ENCODE data around the gene CLIC5. TPM values are rescaled to one million over a fixed set of nuclear protein-coding genes. Genes with fewer than 3 reads are reported as not detected.
A peak's percentile ranks its signal among the peaks of the same experiment; 100 is the strongest.

The CLIC5 gene
- total RNA-seq, 6 donors from 2014 or later = 110 to 197 (median 138) TPM

DNA sequence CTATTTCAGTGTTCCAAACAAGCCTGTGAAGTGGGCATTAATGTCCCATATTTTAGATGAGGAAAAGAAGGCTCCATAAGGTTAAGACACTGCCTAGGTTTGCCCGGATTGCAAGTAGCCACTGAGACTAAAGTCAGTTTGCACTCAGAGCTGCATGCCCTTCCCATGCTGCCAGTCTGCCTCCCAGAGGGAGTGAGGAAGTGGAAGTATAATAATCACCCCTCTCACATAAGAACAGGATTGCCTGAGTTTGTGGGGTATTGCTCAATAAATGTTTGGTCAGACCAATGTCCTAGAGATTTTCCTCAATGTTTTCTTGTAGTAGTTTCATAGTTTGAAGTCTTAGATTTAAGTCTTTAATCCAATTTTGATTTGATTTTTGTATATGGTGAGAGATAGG is 43.9 kb upstream of the CLIC5 start:
- DNase-seq (peak in 1 of 2 donors; percentile 53), ATAC-seq (ENCODE audit: low FRiP score in 2 of 2) (peak in 1 of 2 donors; percentile 57)
- WGBS, 2 donors = 64% methylated on average over 1 of the region's 1 CpG; no CpG with 5 or more reads in 1 of the 2 donors
- H3K27me3 ChIP-seq = no peaks in the 10 kb centered on the region
- H3K4me1 ChIP-seq = peaks cover 0 to 29% (median 7%) of the 10 kb centered on the region in 4 donors
- no peak overlapping the region for H3K4me3 ChIP-seq
- H3K27ac ChIP-seq = peak overlapping the region in 2 of 4 donors; percentile 26 to 57
- H3K36me3 ChIP-seq = no peaks in the 10 kb centered on the region
- TF ChIP-seq, protein P1, sequence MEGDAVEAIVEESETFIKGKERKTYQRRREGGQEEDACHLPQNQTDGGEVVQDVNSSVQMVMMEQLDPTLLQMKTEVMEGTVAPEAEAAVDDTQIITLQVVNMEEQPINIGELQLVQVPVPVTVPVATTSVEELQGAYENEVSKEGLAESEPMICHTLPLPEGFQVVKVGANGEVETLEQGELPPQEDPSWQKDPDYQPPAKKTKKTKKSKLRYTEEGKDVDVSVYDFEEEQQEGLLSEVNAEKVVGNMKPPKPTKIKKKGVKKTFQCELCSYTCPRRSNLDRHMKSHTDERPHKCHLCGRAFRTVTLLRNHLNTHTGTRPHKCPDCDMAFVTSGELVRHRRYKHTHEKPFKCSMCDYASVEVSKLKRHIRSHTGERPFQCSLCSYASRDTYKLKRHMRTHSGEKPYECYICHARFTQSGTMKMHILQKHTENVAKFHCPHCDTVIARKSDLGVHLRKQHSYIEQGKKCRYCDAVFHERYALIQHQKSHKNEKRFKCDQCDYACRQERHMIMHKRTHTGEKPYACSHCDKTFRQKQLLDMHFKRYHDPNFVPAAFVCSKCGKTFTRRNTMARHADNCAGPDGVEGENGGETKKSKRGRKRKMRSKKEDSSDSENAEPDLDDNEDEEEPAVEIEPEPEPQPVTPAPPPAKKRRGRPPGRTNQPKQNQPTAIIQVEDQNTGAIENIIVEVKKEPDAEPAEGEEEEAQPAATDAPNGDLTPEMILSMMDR (IDR thresholded peaks at IDR 0.05) = no peak
- TF ChIP-seq POLR2A (IDR thresholded peaks at IDR 0.05) (peak in 1 of 4 donors; percentile 24), EP300 (IDR thresholded peaks at IDR 0.05) (peak in 1 of 4 donors; percentile 28)
- no peaks in the 10 kb centered on the region for H3K9me3 ChIP-seq

DNA sequence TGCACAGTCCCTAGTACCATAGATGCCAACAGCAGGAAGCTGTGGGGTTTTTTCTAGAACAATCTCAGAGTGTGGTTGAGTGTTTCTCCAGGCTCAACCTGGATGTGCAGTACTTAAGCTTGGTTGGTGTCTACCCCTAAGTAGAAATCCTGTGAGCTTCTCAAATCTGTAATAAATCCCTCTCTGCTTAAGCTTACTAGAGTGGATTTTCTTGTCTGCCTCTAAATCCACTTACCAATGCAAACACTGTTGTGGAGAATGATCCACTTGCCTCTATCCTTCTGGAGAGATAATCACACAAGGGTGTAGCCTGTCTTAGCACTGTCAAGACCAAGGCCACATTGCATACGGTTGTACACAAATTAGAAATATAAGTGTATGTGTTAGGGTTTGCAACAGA is 43.3 kb upstream of the CLIC5 start:
- Histone ChIP-seq H3K27ac (peak overlapping the region in 2 of 4 donors; percentile 26 to 57), H3K36me3 (no peaks in the 10 kb centered on the region), H3K4me3 (no peak overlapping the region), H3K27me3 (no peaks in the 10 kb centered on the region), H3K9me3 (no peaks in the 10 kb centered on the region), H3K4me1 (peaks cover 6 to 36% (median 12%) of the 10 kb centered on the region in 4 donors)
- TF ChIP-seq EP300 (IDR thresholded peaks at IDR 0.05) = no peak
- TF ChIP-seq POLR2A (IDR thresholded peaks at IDR 0.05) = no peak
- TF ChIP-seq, protein P1 (IDR thresholded peaks at IDR 0.05) = no peak
- no peak for TF ChIP-seq POLR2AphosphoS5 (IDR thresholded peaks at IDR 0.05)
- ATAC-seq (ENCODE audit: low FRiP score in 2 of 2) = no peak
- WGBS, 2 donors = 71 to 88% methylated on average over 1 of the region's 1 CpG
- DNase-seq = no peak

DNA sequence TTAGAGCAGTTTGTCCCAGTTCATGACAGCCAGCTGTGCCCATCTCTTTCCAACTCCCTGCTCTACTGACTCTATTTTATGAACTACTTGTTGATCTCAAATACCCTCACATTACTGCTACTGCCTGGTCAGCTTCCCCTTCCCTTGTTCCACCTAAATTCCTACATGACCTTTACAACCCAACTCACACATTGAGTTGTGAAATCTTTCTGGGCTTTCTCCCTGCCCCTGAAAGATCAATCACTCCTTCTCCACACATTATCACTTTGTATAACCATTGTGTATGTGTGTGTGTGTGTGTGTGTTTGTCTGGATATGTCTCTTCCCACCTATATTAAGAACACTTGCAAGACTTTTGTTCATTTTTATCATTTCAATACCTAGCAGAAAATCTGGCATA is 42.1 kb upstream of the CLIC5 start:
- Histone ChIP-seq H3K9me3 (no peaks in the 10 kb centered on the region), H3K27ac (no peak overlapping the region), H3K36me3 (no peaks in the 10 kb centered on the region), H3K4me3 (no peak overlapping the region), H3K27me3 (no peaks in the 10 kb centered on the region), H3K4me1 (peaks cover 14 to 45% (median 23%) of the 10 kb centered on the region in 4 donors)
- no peak for ATAC-seq (ENCODE audit: low FRiP score in 2 of 2)
- TF ChIP-seq EP300 (IDR thresholded peaks at IDR 0.05) (no peak), POLR2AphosphoS5 (IDR thresholded peaks at IDR 0.05) (no peak), POLR2A (IDR thresholded peaks at IDR 0.05) (no peak)
- TF ChIP-seq, protein P1 (IDR thresholded peaks at IDR 0.05) = no peak
- DNase-seq = no peak

DNA sequence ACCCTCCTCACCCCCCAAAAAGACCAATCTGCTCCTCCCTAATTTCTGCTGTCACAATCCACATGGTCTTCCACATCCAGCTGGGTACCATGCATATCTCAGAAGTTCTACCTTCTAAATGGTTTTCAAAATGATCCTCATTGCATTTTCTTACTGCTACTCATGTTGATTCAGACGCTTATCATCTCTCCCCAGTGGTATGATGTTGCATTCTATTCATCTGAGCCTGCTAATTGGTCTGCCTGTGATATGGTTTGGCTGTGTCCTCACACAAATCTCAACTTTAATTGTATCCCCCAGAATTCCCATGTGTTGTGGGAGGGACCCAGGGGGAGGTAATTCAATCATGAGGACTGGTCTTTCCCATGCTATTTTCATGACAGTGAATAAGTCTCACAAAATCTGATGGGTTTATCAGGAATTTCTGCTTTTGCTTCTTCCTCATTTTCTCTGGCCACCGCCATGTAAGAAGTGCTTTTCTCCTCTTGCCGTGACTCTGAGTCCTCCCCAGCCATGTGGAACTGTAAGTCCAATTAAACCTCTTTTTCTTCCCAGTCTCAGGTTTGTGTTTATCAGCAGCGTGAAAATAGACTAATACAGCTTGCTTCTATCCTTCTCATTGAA is 41.4 kb upstream of the CLIC5 start:
- H3K4me3 ChIP-seq = no peak overlapping the region
- ATAC-seq (ENCODE audit: low FRiP score in 2 of 2) = no peak

More for the DNA sequence above, 41.4 kb upstream of the CLIC5 start:
- 88 to 94% methylated on average over 4 of the region's 4 CpGs for WGBS, 2 donors
- H3K27me3 ChIP-seq = no peaks in the 10 kb centered on the region
- DNase-seq = no peak
- no peaks in the 10 kb centered on the region for H3K36me3 ChIP-seq
- TF ChIP-seq POLR2A (IDR thresholded peaks at IDR 0.05) = no peak
- no peak for TF ChIP-seq POLR2AphosphoS5 (IDR thresholded peaks at IDR 0.05)
- TF ChIP-seq EP300 (IDR thresholded peaks at IDR 0.05) = no peak
- TF ChIP-seq, protein P1 (IDR thresholded peaks at IDR 0.05) = no peak
- peaks cover 16 to 45% (median 26%) of the 10 kb centered on the region in 4 donors for H3K4me1 ChIP-seq
- H3K27ac ChIP-seq = no peak overlapping the region
- no peaks in the 10 kb centered on the region for H3K9me3 ChIP-seq
